ENCODE data around the gene PGM2. TPM values are rescaled to one million over a fixed set of nuclear protein-coding genes. Genes with fewer than 3 reads are reported as not detected.
A peak's percentile ranks its signal among the peaks of the same experiment; 100 is the strongest.

PGM2 gene
- total RNA-seq, 1 experiment from 2014 or later = 28.6 TPM

GRCh38 chr4:37788819-37789218, 37.7 kb upstream of the PGM2 start:
- Histone ChIP-seq H3K4me1 (ENCODE audit: insufficient read depth, low read length) (no peaks in the 10 kb centered on the region), H3K9ac (ENCODE audit: low read length) (no peak overlapping the region), H3K4me2 (ENCODE audit: low read length) (no peak overlapping the region), H3K27me3 (ENCODE audit: low read length) (no peaks in the 10 kb centered on the region), H3K4me3 (ENCODE audit: low read length) (no peak overlapping the region), H3K36me3 (ENCODE audit: low read depth, low read length) (no peaks in the 10 kb centered on the region), H3K27ac (ENCODE audit: low read length) (no peak overlapping the region), H4K20me1 (ENCODE audit: low read length) (no peaks in the 10 kb centered on the region), H3F3A (ENCODE audit: low read length, unreplicated experiment) (no peaks in the 10 kb centered on the region), H3K9me2 (replicated peaks; ENCODE audit: low read length) (no peaks in the 10 kb centered on the region), H2AFZ (ENCODE audit: low read length) (no peak overlapping the region), H3K79me2 (ENCODE audit: low read length) (no peaks in the 10 kb centered on the region), H3K9me3 (ENCODE audit: low read length) (no peaks in the 10 kb centered on the region)
- intact Hi-C loops (cut with micrococcal nuclease) = no loop called here
- no peak for DNase-seq
- CTCF ChIA-PET = no interaction called here
- no TSS peak for BruUV-seq (replicated peaks)
- TF ChIP-seq CTCF (conservative IDR thresholded peaks at IDR 0.05; ENCODE audit: low read depth, low read length) (no peak), EZH2 (IDR thresholded peaks at IDR 0.05; ENCODE audit: low read length, unreplicated experiment) (no peak), EZH2phosphoT487 (IDR thresholded peaks at IDR 0.05; ENCODE audit: borderline replicate concordance, low read length) (no peak)
- POLR2A ChIA-PET (ENCODE audit: unreplicated experiment) = no interaction called here
- no peak for ATAC-seq

DNA sequence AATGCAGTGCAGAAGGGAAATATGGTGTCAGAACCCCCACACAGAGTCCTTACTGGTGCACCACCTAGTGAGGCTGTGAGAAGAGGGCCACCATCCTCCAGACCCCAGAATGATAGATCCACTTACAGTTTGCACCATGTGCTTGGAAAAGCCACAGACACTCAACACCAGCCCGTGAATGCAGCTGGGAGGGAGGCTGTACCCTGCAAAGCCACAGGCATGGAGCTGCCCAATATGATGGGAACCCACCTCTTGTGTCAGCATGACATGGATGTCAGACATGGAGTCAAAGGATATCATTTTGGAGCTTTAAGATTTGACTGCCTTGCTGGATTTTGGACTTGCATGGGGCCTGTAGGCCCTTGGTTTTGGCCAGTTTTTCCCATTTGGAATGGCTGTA, 34.2 kb upstream of the PGM2 start:
- no peak for DNase-seq
- Histone ChIP-seq H3K79me2 (ENCODE audit: low read length) (no peaks in the 10 kb centered on the region), H3K4me2 (ENCODE audit: low read length) (no peak overlapping the region), H3K4me3 (ENCODE audit: low read length) (no peak overlapping the region), H3F3A (ENCODE audit: low read length, unreplicated experiment) (no peaks in the 10 kb centered on the region), H3K9me3 (ENCODE audit: low read length) (no peaks in the 10 kb centered on the region), H3K27ac (ENCODE audit: low read length) (no peak overlapping the region), H4K20me1 (ENCODE audit: low read length) (no peaks in the 10 kb centered on the region), H3K9me2 (replicated peaks; ENCODE audit: low read length) (no peaks in the 10 kb centered on the region), H3K4me1 (ENCODE audit: insufficient read depth, low read length) (no peaks in the 10 kb centered on the region), H3K36me3 (ENCODE audit: low read depth, low read length) (no peaks in the 10 kb centered on the region), H3K9ac (ENCODE audit: low read length) (no peak overlapping the region), H2AFZ (ENCODE audit: low read length) (no peak overlapping the region), H3K27me3 (ENCODE audit: low read length) (no peaks in the 10 kb centered on the region)
- intact Hi-C loops (cut with micrococcal nuclease) = loop anchor here (2.0 kb wide), 1 partner anchor 189 kb away; no protein-coding TSS in a partner anchor
- no peak for ATAC-seq
- TF ChIP-seq CTCF (conservative IDR thresholded peaks at IDR 0.05; ENCODE audit: low read depth, low read length) (no peak), EZH2 (IDR thresholded peaks at IDR 0.05; ENCODE audit: low read length, unreplicated experiment) (no peak), EZH2phosphoT487 (IDR thresholded peaks at IDR 0.05; ENCODE audit: borderline replicate concordance, low read length) (no peak)
- BruUV-seq (replicated peaks) = no TSS peak
- CTCF ChIA-PET = no interaction called here
- POLR2A ChIA-PET (ENCODE audit: unreplicated experiment) = no interaction called here

DNA sequence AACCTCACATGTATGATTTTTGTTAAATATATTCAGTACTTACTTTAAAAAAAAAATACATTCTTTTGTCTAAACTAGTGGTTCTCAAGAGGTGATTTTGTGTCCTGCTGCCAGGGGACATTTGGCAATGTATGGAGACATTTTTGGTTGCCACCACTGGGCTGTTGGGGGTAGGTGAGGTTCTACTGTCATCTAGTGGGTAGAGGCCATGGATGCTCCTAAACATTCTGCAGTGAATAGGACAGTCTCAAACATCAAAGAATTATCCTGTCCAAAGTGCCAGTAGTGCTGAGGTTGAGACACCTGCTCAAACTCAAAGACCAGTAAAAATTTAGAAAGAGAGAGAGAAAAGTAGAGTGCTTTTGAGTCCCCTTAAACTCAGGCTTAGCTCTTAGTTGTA, 32.9 kb upstream of the PGM2 start:
- TF ChIP-seq EZH2 (IDR thresholded peaks at IDR 0.05; ENCODE audit: low read length, unreplicated experiment) (no peak), EZH2phosphoT487 (IDR thresholded peaks at IDR 0.05; ENCODE audit: borderline replicate concordance, low read length) (no peak), CTCF (conservative IDR thresholded peaks at IDR 0.05; ENCODE audit: low read depth, low read length) (peak; percentile 53)
- Histone ChIP-seq H3K9me3 (ENCODE audit: low read length) (no peaks in the 10 kb centered on the region), H4K20me1 (ENCODE audit: low read length) (no peaks in the 10 kb centered on the region), H3K4me2 (ENCODE audit: low read length) (no peak overlapping the region), H2AFZ (ENCODE audit: low read length) (no peak overlapping the region), H3K9me2 (replicated peaks; ENCODE audit: low read length) (no peaks in the 10 kb centered on the region), H3K79me2 (ENCODE audit: low read length) (no peaks in the 10 kb centered on the region), H3K4me3 (ENCODE audit: low read length) (no peak overlapping the region), H3F3A (ENCODE audit: low read length, unreplicated experiment) (no peaks in the 10 kb centered on the region), H3K27me3 (ENCODE audit: low read length) (no peaks in the 10 kb centered on the region), H3K9ac (ENCODE audit: low read length) (no peak overlapping the region), H3K4me1 (ENCODE audit: insufficient read depth, low read length) (no peaks in the 10 kb centered on the region), H3K36me3 (ENCODE audit: low read depth, low read length) (no peaks in the 10 kb centered on the region), H3K27ac (ENCODE audit: low read length) (no peak overlapping the region)
- no TSS peak for BruUV-seq (replicated peaks)
- ChIA-PET POLR2A (ENCODE audit: unreplicated experiment) (no interaction called here), CTCF (no interaction called here)
- intact Hi-C loops (cut with micrococcal nuclease) = loop anchor here (2.0 kb wide), 1 partner anchor 191 kb away; no protein-coding TSS in a partner anchor
- ATAC-seq (no peak; the same call in 1 of the 2 replicates), DNase-seq (peak; percentile 37)
